Ishikawa (cell line): ENCODE results near the gene TJAP1.

Source experiments
- CEBPB ChIP-seq: IDR thresholded peaks from 2 replicates; pipeline ENCODE4 v1.6.1; 2012
- CREB1 ChIP-seq: IDR thresholded peaks from 2 replicates; pipeline ENCODE4 v1.6.1; 2012; ENCODE audit warnings: low read depth
- EGR1 ChIP-seq: IDR thresholded peaks from 2 replicates; pipeline ENCODE4 v1.6.1; 2012
- EP300 ChIP-seq: IDR thresholded peaks from 2 replicates; pipeline ENCODE4 v1.6.1; 2012; ENCODE audit warnings: borderline replicate concordance
- MAX ChIP-seq: IDR thresholded peaks from 2 replicates; pipeline ENCODE4 v1.6.1; 2012
- NFIC ChIP-seq: IDR thresholded peaks from 2 replicates; pipeline ENCODE4 v1.6.1; 2012
- RAD21 ChIP-seq: IDR thresholded peaks from 2 replicates; pipeline ENCODE4 v1.6.1; 2012; ENCODE audit warnings: low read depth
- REST ChIP-seq: IDR thresholded peaks from 2 replicates; pipeline ENCODE4 v1.6.1; 2012; ENCODE audit warnings: low read depth, mild to moderate bottlenecking
- TAF1 ChIP-seq: IDR thresholded peaks from 2 replicates; pipeline ENCODE4 v1.6.1; 2012; ENCODE audit warnings: low read depth, mild to moderate bottlenecking
- TCF12 ChIP-seq: IDR thresholded peaks from 2 replicates; pipeline ENCODE4 v1.6.1; 2012; ENCODE audit warnings: low read depth
- TEAD4 ChIP-seq: IDR thresholded peaks from 2 replicates; pipeline ENCODE4 v1.6.1; 2012
- YY1 ChIP-seq: IDR thresholded peaks from 2 replicates; pipeline ENCODE4 v1.6.1; 2012; ENCODE audit warnings: low read depth

GRCh38 chr6:43500921-43501320 is 23.6 kb downstream of the TJAP1 start:
- TF ChIP-seq MAX, result no peak
- no peak for TF ChIP-seq EP300
- TF ChIP-seq NFIC, result no peak
- TF ChIP-seq YY1, result no peak
- no peak for TF ChIP-seq CREB1
- no peak for TF ChIP-seq TEAD4
- no peak for TF ChIP-seq REST
- TF ChIP-seq RAD21, result no peak
- no peak for TF ChIP-seq EGR1
- no peak for TF ChIP-seq CEBPB
- no peak for TF ChIP-seq TAF1
- TF ChIP-seq TCF12, result no peak
